Ureter (tissue), 1 donor: Measurements from ENCODE around the gene CYP2S1. TPM values are rescaled to one million over a fixed set of nuclear protein-coding genes. Genes with fewer than 3 reads are reported as not detected.

ENCODE experiments used
- DNase-seq: peaks from one replicate; pipeline ENCODE4 v3.0.0-alpha.2; 2020; ENCODE audit warnings: low spot score
- total RNA-seq: library from RNA; stranded (reverse); gene quantifications from one replicate; pipeline ENCODE4 v1.2.4, GENCODE V29; 2023
- donor health status: DM: yes; HTN: yes; CAD: no.

CYP2S1 gene
- total RNA-seq, 1 donor from 2014 or later: 13.2 TPM

DNA sequence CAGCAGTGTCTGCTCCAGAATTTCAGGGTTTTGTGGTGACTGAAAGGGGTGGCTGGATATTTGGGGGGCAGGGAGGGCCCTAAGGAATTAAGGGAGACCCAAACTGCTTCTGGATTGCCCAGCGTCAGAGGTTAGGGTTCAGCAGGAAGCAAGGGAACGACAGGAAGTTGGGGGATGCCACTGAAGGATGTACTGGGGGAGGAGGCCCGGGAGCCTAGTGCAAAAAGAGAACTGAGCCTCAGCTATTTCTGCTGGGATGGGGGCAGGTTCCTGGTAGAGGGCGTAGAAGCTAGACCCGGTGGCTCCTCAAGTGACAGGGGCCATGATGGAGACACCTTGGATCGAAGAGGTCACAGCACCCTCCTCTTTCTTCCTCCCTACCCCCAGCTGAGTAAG is 1.1 kb downstream of the CYP2S1 start:
- no peak for DNase-seq

GRCh38 chr19:41195675-41196497 is 2.9 kb downstream of the CYP2S1 start:
- DNase-seq: no peak

- no peak for DNase-seq
Observed at GRCh38 chr19:41198559-41198958, 5.5 kb downstream of the CYP2S1 start.

DNA sequence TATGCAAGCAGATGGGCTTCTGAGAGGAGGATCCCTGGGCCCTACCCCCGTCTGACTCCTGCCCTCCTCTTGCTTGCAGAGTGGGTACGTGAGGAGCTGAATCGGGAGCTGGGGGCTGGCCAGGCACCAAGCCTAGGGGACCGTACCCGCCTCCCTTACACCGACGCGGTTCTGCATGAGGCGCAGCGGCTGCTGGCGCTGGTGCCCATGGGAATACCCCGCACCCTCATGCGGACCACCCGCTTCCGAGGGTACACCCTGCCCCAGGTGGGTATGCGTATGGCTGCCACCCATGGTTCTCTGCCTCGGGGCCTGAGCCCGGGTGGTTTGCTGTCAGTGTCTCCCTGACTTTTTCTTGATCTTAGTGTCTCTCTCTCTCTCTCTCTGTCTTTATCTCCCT is 10.4 kb downstream of the CYP2S1 start:
- no peak for DNase-seq

DNA sequence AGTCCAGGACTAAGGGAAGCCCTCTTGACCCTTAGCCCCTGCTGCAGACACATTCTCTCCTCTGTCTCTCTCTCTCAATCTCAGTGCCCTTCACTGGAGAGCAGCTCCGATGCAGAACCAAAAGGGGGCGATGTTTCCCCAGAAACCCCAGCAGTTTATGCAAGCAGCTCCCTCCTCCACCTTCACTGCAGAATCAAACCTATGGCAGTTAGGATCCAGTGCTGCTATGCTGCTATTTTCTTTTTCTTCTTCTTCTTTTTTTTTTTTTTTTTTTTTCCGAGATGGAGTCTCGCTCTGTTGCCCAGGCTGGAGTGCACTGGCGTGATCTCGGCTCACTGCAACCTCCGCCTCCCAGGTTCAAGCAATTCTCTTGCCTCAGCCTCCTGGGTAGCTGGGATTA is 11.3 kb downstream of the CYP2S1 start:
- DNase-seq: peak; percentile 89

DNA sequence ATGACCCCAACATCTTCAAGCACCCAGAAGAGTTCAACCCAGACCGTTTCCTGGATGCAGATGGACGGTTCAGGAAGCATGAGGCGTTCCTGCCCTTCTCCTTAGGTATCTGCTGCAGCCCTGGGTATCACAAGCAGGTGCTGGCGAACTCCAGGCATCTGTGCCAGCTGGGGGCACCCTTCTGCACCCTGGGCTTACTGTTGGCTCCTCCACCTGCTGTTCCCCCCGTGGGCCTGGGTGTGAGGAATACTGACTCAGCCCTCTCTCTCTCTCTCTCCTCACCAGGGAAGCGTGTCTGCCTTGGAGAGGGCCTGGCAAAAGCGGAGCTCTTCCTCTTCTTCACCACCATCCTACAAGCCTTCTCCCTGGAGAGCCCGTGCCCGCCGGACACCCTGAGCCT is 13.0 kb downstream of the CYP2S1 start:
- DNase-seq: no peak

GRCh38 chr19:41206456-41206855 is 13.4 kb downstream of the CYP2S1 start:
- no peak for DNase-seq

DNA sequence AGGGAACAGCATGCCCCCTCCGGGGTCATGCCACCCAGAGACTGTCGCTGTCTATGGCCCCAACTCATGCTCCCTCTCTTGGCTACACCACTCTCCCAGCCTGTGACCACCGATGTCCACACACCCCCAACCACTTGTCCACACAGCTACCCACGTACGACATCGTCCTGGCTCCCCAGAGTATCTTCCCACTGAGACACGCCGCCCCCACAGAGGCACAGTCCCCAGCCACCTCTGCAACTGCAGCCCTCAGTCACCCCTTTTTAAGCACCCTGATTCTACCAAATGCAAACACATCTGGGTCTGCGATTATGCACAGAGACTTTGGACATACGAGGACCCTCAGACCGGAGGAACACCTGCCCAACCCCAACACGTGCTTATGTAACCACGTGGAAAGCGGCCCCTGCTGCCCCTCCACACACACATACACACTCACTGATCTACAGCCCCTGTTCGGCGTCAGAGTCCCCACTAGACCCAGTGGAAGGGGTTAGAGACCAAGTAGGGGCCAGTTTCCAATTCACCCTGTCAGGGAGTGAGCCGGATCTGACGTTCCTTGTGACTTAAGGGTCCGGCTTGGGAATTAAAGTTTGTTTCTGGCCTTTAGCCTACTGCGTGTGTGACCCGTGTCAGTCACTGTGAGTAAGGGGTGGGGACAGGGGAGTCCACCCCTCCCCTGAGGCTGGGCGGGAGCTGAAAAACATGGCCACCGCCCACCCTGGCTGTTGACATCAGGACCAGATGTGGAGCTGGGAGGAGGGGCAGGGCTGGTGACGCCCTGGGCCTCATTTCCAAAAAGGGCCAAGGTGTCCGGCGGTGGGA is 14.1 kb downstream of the CYP2S1 start:
- peak; percentile 59 for DNase-seq

GRCh38 chr19:41214161-41214560 is 21.1 kb downstream of the CYP2S1 start:
- no peak for DNase-seq

DNA sequence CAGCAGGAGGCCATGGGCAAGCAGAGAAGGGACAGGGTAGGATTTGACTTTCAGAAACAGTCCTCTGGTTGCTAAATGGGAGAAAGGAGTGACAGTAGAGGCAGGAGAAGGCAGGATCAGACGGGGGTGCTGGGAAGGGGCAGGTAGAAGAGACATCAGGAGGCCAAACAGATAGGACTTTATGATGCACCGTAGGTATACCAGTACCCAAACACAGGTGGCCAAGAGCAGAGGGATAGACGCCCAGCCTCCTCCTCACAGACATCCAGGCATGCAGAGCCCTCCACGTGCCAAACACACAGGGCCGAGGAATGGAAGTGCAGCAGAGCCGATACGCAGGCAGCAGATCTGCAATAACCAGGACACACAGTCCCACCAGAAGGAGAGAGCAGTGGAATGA is 24.7 kb downstream of the CYP2S1 start:
- no peak for DNase-seq

- no peak for DNase-seq
Observed at GRCh38 chr19:41218249-41218614, 25.2 kb downstream of the CYP2S1 start.

DNA sequence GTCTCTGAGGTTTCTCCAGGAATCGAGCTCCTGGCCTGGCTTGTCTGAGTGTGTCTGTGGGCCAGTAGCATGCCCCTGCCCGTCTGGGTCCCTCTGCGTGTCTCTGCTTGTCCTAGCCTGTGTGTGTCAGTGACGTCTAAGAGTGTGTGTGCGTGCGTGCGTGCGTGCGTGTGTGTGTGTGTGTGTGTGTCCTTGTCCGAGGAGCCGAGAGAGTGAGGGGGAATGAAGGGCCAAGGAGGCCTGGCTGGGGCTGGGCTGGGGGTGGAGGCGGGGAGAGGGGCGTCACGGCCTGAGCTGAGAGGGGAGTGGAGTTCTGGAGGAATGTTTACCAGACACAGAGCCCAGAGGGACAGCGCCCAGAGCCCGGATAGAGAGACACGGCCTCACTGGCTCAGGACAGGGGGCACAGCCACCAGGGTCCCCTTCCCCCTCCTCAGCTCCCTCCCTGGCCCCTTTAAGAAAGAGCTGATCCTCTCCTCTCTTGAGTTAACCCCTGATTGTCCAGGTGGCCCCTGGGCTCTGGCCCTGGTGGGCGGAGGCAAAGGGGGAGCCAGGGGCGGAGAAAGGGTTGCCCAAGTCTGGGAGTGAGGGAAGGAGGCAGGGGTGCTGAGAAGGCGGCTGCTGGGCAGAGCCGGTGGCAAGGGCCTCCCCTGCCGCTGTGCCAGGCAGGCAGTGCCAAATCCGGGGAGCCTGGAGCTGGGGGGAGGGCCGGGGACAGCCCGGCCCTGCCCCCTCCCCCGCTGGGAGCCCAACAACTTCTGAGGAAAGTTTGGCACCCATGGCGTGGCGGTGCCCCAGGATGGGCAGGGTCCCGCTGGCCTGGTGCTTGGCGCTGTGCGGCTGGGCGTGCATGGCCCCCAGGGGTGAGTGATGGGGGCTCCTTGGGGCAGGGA is 25.8 kb downstream of the CYP2S1 start, which contains the start of gene AXL:
Gene AXL, plus strand, starts transcription at position 609 of the 893 bp plus-strand sequence. Its CDS starts 170 bp downstream, at position 779.
- peak; percentile 93 for DNase-seq

DNA sequence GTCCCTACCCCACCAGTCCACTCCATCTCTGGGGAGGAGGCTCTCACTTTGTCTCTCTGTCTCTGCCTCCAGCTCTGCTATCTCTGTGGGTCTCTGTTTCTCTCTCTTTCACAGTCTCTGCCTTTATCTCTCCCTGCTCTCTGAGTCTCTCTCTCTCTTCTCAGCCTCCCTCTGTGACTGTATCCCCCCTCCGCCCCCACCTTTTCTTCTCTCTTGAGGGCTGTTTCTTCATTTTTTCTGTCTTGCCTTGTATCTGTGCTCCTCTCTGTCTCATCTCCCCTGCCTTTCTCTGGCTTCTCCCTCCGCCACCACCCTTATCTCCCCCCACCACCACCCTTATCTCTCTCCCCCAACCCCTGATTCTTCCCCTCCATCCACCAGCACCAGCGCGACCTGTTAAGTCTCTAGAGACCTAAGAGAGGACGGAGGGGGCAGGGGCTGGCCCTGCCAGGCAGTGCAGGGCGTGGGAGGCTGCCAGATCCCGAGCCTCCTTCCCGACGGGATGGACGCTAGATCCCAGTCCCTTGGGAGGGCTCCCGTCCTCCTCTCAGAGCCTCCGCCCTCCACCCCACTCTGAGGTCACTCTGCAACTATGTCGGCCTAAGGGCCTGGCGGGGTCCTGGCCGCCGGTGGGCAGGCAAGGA is 27.0 kb downstream of the CYP2S1 start:
- DNase-seq: no peak

- DNase-seq: no peak
Observed at GRCh38 chr19:41220811-41221210, 27.8 kb downstream of the CYP2S1 start.

- no peak for DNase-seq
Observed at GRCh38 chr19:41221514-41222205, 28.6 kb downstream of the CYP2S1 start.

DNA sequence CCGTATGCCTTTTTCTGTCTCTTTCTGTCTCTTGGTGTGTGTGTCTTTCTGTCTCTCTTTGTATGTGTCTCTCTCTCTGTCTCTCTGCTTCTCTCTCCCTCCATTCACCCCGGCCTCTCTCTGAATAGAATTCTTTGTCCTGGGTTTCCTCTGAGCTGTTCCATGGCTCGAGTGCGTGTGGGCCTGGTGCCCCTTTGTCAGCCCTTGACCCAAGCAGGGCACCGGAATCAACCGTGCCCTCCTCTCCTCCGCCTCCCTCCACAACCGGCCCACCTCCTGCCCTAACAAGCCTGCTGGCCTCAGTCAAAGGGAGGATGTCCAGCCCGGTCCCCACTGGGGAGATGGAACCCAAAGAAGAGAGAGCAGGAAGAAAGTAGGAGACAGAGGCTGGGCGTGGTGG is 29.2 kb downstream of the CYP2S1 start:
- no peak for DNase-seq

DNA sequence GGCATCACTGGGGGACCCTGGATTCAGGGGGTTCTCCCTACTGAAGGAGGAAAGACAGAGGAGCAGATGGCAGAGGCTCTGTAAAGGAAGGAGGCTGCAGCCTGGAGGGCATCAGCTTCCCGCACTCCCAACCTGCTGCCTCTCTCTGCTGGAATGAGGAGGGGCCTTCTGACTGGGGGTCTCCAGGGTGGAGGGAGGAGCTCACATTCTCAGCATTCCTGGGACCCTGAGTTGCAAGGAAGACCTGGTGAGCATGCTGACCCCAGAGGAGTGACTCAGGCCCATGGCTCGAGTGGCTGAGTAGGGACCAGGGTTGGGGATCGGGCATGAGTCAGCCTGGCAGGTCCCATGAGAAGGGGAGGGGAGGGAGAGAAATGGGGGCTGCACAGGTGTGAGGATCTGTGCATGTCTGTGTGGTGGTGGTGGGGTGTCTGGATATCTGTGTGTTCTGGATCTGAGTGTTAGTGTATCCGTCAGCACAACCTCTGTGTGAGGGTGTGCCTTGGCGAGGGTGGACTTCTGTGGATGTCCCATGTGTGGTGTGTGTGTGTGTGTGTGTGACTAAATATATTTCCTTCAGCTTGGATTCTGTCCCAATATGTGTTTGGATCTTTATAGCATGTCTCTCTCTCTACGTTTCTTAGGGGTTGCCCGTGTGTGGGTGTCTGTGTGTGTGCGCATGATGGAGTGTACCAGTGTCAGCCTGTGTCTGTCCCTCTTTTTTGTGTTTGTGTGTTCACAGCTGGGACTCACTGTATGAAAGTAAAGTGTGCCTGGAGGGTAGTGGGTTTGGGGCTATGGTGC is 30.6 kb downstream of the CYP2S1 start:
- no peak for DNase-seq

DNA sequence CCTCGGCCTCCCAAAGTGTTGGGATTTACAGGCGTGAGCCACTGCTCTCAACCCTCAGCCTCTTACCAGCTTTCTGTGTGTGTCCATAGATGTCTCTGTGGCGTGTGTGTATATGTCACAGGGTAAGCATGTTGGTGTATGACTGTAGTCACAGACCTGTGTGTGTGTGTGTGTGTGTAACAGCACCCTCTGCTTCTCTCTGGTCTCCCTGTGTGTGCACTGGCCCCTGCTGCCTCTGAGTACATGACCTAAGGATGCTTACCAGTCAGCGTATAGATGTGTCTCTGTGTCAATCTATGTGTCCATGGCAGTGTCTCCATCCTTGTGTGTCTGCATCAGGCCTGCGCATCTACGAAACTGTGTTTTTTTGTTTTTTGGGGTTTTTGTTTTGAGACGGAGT is 31.6 kb downstream of the CYP2S1 start:
- no peak for DNase-seq

DNA sequence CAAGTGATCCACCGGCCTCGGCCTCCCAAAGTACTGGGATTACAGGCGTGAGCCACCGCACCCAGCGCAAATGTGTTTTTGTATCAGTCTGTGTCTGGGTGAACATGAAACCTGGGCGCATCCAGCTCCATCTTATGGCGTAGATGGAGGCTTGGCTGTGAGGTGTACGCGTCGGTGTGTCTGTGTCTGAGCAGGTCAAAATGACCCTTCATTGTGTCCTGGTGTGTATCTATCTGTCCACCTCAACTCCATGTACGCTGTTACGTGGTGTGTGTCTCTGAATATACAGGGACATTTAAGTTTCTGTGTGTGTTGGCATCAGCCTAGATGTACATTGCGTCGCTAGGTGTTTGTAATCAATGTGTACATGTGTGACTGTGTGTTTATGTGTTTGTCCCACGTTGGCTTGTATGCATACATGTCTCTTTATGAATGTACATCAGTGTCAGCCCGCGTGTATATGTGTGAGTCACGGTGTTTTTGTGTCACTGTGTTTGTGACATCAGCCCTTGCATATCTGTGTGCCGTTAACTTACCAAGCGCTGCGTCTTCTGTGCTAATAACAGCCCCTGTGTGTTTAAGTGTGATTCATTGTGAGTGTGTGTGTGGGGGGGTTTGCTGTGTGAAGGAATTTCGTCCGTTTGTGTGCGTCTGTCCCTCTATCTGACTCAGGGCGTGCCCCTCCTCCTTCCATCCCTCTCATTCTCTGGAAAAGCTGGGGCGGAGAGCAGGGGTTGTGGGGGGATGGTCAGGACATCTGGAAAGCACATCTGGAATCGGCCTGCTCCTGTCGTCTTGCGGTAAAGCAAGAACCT is 32.4 kb downstream of the CYP2S1 start:
- peak; percentile 60 for DNase-seq
